ENCODE data around the gene FYN.
"Not testable (repeated sequence)": the region's sequence is repeated elsewhere in the genome, so short reads cannot be mapped to it uniquely, and the experiment has no call there.

Gene FYN

GRCh38 chr6:111873178-111874024, at the start of gene FYN:
TSS of gene FYN (minus strand) at chr6:111873452. CDS start at chr6:111720051, 153,401 bp downstream.
- DNase-seq (ENCODE audit: low read depth in 2 of 2): peak; percentile 99 to 100

GRCh38 chr6:111922454-111923297, 49.4 kb upstream of the FYN start:
- no peak for DNase-seq (ENCODE audit: low read depth in 2 of 2)

- DNase-seq (ENCODE audit: low read depth in 2 of 2): no peak
These were observed 47.9 kb upstream of the FYN start for GRCh38 chr6:111921103-111921502.

GRCh38 chr6:111920578-111920977, 47.3 kb upstream of the FYN start:
- DNase-seq (ENCODE audit: low read depth in 2 of 2): no peak

- DNase-seq (ENCODE audit: low read depth in 2 of 2): no peak
These were observed 45.6 kb upstream of the FYN start for GRCh38 chr6:111918825-111919224.

GRCh38 chr6:111916747-111917146, 43.5 kb upstream of the FYN start:
- DNase-seq (ENCODE audit: low read depth in 2 of 2): no peak

- DNase-seq (ENCODE audit: low read depth in 2 of 2): no peak
These were observed 41.4 kb upstream of the FYN start for GRCh38 chr6:111914617-111915016.

GRCh38 chr6:111912904-111913303, 39.7 kb upstream of the FYN start:
- peak in 1 of 2 donors; percentile 6 for DNase-seq (ENCODE audit: low read depth in 2 of 2)

GRCh38 chr6:111911428-111911827, 38.2 kb upstream of the FYN start:
- DNase-seq (ENCODE audit: low read depth in 2 of 2): no peak

- DNase-seq (ENCODE audit: low read depth in 2 of 2): no peak
These were observed 36.0 kb upstream of the FYN start for GRCh38 chr6:111909238-111909637.

- DNase-seq (ENCODE audit: low read depth in 2 of 2): not testable (repeated sequence)
These were observed 35.1 kb upstream of the FYN start for GRCh38 chr6:111908365-111908764.

- DNase-seq (ENCODE audit: low read depth in 2 of 2): no peak
These were observed 27.5 kb upstream of the FYN start for GRCh38 chr6:111900735-111901134.

GRCh38 chr6:111899531-111899930, 26.3 kb upstream of the FYN start:
- DNase-seq (ENCODE audit: low read depth in 2 of 2): no peak

- DNase-seq (ENCODE audit: low read depth in 2 of 2): no peak
These were observed 25.2 kb upstream of the FYN start for GRCh38 chr6:111898452-111898851.

- no peak for DNase-seq (ENCODE audit: low read depth in 2 of 2)
These were observed 21.7 kb upstream of the FYN start for GRCh38 chr6:111894951-111895350.

- no peak for DNase-seq (ENCODE audit: low read depth in 2 of 2)
These were observed 21.0 kb upstream of the FYN start for GRCh38 chr6:111894272-111894671.

GRCh38 chr6:111892431-111892830, 19.2 kb upstream of the FYN start:
- no peak for DNase-seq (ENCODE audit: low read depth in 2 of 2)

- no peak for DNase-seq (ENCODE audit: low read depth in 2 of 2)
These were observed 17.7 kb upstream of the FYN start for GRCh38 chr6:111890988-111891387.

GRCh38 chr6:111888928-111889695, 15.9 kb upstream of the FYN start:
- no peak for DNase-seq (ENCODE audit: low read depth in 2 of 2)

GRCh38 chr6:111886793-111887192, 13.5 kb upstream of the FYN start:
- DNase-seq (ENCODE audit: low read depth in 2 of 2): not testable (repeated sequence)

GRCh38 chr6:111885373-111886027, 12.2 kb upstream of the FYN start:
- DNase-seq (ENCODE audit: low read depth in 2 of 2): no peak

Measured in stimulated activated CD4-positive, alpha-beta T cell treated with anti-CD3 and anti-CD28 coated beads, Interleukin-4, amount 100 ng/mL, for 48 hours (primary cell).